Jurkat, Clone E6-1 (cell line): Measurements from ENCODE around the gene MOB3B.
A peak's percentile ranks its signal among the peaks of the same experiment; 100 is the strongest.

Experiments
- DNase-seq: peaks from one replicate; pipeline ENCODE4 v3.0.0-alpha.2; 2011; ENCODE audit warnings: low read depth, low spot score
- H3K4me3 ChIP-seq: 2 replicates; pipeline ENCODE4 v1.5.1; 2011; ENCODE audit warnings: mild to moderate bottlenecking, low read length, control low read depth, moderate library complexity

MOB3B gene

DNA sequence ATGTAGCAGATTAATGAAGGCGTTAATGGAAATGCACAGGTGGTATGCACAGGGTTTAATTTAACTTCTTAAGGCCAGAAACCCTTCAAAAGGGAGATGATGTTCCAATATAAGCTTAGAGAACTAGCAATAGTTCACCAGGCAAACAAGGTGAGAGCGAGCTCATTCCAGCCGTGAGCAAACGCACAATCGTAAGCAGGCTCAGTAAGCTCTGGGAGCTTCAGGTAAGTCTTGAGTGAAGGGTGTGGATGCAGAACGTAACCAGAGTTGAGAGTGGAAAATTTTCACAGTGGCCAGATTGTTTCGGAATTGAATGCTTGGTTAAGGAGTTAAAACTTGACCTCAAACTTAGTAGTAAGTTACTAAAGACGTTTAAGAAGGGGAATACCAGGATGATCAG lies 238.3 kb downstream of the MOB3B start:
- DNase-seq = no peak
- H3K4me3 ChIP-seq = no peak overlapping the region

- H3K4me3 ChIP-seq = no peak overlapping the region
Measured at GRCh38 chr9:27282269-27282668, 247.3 kb downstream of the MOB3B start.

GRCh38 chr9:27280860-27281259 lies 248.8 kb downstream of the MOB3B start:
- DNase-seq = no peak
- no peak overlapping the region for H3K4me3 ChIP-seq

More at GRCh38 chr9:27282269-27282668, 247.3 kb downstream of the MOB3B start:
- no peak for DNase-seq

DNA sequence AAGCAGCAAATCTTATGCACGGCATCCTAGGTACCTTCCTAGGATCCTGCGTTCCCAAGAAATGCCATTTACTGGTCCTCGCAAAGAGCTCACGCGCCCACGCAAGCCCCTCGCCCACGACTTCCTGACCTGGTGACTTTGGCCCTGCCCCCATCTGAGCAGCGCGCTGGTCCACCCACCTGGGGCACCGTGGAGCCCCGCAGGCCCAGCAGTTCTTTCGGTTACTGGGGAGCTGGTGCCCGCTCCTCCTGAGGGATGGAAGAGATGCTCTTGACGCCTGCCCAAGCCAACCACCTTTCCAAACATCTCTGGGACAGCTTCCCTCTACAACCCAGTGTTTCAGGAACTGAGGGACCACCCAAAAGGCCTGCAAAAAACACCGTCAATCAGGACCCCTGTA lies 249.4 kb downstream of the MOB3B start:
- H3K4me3 ChIP-seq = no peak overlapping the region
- no peak for DNase-seq

- no peak for DNase-seq
- H3K4me3 ChIP-seq = no peak overlapping the region
Measured at GRCh38 chr9:27279611-27280010, 250.0 kb downstream of the MOB3B start.

GRCh38 chr9:27278374-27278773 lies 251.2 kb downstream of the MOB3B start:
- DNase-seq = no peak
- H3K4me3 ChIP-seq = no peak overlapping the region

DNA sequence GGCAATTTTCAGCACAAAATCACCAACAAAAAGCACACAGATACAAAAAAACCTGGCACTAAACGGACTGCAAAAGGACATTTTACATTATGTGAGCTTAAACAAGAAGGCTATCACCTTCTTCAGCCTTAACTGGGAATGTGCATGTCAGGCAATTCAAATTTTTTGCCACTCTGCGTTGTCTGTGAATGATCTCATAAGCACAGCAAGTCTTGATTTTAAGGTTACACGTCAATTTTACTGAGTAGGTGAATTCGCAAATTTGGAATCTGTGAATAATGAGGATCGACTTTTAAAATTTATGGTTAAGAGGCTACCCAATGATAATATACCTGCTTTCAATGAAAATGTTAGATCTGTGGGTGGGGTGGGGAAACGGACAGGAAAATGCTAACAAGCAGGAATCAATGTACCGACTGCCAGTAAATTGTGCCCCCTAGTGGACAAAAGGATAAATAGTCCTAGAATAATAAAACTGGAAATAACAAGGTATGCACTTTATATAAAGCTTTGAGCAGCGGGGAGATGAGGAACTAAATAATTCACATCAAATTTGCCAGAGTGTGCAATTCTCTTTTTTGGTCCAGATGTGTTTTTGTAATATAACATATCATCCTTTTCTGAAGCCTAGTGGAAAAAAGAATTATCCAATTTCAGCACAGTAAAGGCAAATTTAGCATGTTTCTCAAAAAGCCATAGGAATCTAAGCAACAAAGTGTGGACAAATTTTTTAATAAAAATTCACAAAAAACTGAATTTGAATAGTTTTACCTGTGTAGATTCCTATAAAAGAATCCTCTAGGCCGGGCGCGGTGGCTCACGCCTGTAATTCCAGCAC lies 253.2 kb downstream of the MOB3B start:
- peak; percentile 51 for DNase-seq

More for the DNA sequence above, 253.2 kb downstream of the MOB3B start:
- no peak overlapping the region for H3K4me3 ChIP-seq
